ENCODE measurements around the gene OLFML2A.

OLFML2A gene

GRCh38 chr9:124741662-124742061 lies 35.3 kb upstream of the OLFML2A start:
- Histone ChIP-seq H3K9me3 (ENCODE audit: control insufficient read depth, insufficient read depth, low read depth, low read length) (no peaks in the 10 kb centered on the region), H3K4me1 (ENCODE audit: control insufficient read depth, insufficient read depth, low read length) (peaks cover 2% of the 10 kb centered on the region; the same call in 1 of the 2 replicates), H3K27ac (ENCODE audit: extremely low read depth, low read depth, low read length) (no peak overlapping the region), H3K4me3 (ENCODE audit: low read depth, low read length) (no peak overlapping the region), H3K36me3 (ENCODE audit: control insufficient read depth in 2 of 2, insufficient read depth in 1 of 2, low read length in 2 of 2) (no peaks in the 10 kb centered on the region)
- TF ChIP-seq ZNF544 (tag by site-specific recombination; IDR thresholded peaks at IDR 0.05) (no peak), OSR2 (tag by site-specific recombination; IDR thresholded peaks at IDR 0.05) (peak; percentile 47; the same call in 1 of the 2 replicates), ZNF629 (tag by site-specific recombination; IDR thresholded peaks at IDR 0.05) (0 out of 2 replicates have a peak, but pooled peaks have one; percentile 15), ZNF585B (tag by site-specific recombination; IDR thresholded peaks at IDR 0.05) (no peak), ZBTB17 (tag by site-specific recombination; IDR thresholded peaks at IDR 0.05) (peak; percentile 69; the same call in 1 of the 2 replicates)
- ChIA-PET CTCF (interaction anchor here (0.6 to 1.0 kb wide), 2 partner anchors 10 to 21 kb away, joined by 3 read pairs; no protein-coding TSS in a partner anchor), POLR2A (no interaction called here)

GRCh38 chr9:124742940-124743339 lies 34.0 kb upstream of the OLFML2A start:
- ChIA-PET CTCF (interaction anchor here (0.6 to 2.9 kb wide), 14 partner anchors 9 to 351 kb away, joined by 3 to 19 read pairs (median 5); partner anchors contain the start of gene WDR38), POLR2A (interaction anchor here (0.6 to 1.4 kb wide), 3 partner anchors 11 to 119 kb away, joined by 3 to 10 read pairs (median 3); partner anchors contain the start of genes ARPC5L and RPL35)
- no peak overlapping the region for H3K27ac ChIP-seq (ENCODE audit: extremely low read depth, low read depth, low read length)
- H3K4me1 ChIP-seq (ENCODE audit: control insufficient read depth, insufficient read depth, low read length), result peaks cover 2% of the 10 kb centered on the region; the same call in 1 of the 2 replicates
- H3K36me3 ChIP-seq (ENCODE audit: control insufficient read depth in 2 of 2, insufficient read depth in 1 of 2, low read length in 2 of 2), result no peaks in the 10 kb centered on the region
- TF ChIP-seq ZNF555 (tag by site-specific recombination; conservative IDR thresholded peaks at IDR 0.05), result no peak
- TF ChIP-seq GFI1B (tag by site-specific recombination; IDR thresholded peaks at IDR 0.05), result no peak
- TF ChIP-seq ZSCAN30 (tag by site-specific recombination; IDR thresholded peaks at IDR 0.05), result no peak
- TF ChIP-seq ZNF394 (tag by site-specific recombination; IDR thresholded peaks at IDR 0.05; ENCODE audit: borderline replicate concordance), result no peak
- H3K9me3 ChIP-seq (ENCODE audit: control insufficient read depth, insufficient read depth, low read depth, low read length), result no peaks in the 10 kb centered on the region
- H3K4me3 ChIP-seq (ENCODE audit: low read depth, low read length), result no peak overlapping the region

- Histone ChIP-seq H3K4me3 (ENCODE audit: low read depth, low read length) (no peak overlapping the region), H3K9me3 (ENCODE audit: control insufficient read depth, insufficient read depth, low read depth, low read length) (no peaks in the 10 kb centered on the region), H3K36me3 (ENCODE audit: control insufficient read depth in 2 of 2, insufficient read depth in 1 of 2, low read length in 2 of 2) (no peaks in the 10 kb centered on the region), H3K4me1 (ENCODE audit: control insufficient read depth, insufficient read depth, low read length) (peaks cover 2% of the 10 kb centered on the region; the same call in 1 of the 2 replicates), H3K27ac (ENCODE audit: extremely low read depth, low read depth, low read length) (no peak overlapping the region)
- CTCF ChIA-PET, result interaction anchor here (0.6 to 2.9 kb wide), 15 partner anchors 8 to 352 kb away, joined by 3 to 19 read pairs (median 4); partner anchors contain the start of gene WDR38
- TF ChIP-seq ZFP69B (tag by site-specific recombination; IDR thresholded peaks at IDR 0.05) (no peak), PRDM6 (tag by site-specific recombination; IDR thresholded peaks at IDR 0.05) (peak; percentile 68)
- POLR2A ChIA-PET, result interaction anchor here (0.6 to 1.4 kb wide), 3 partner anchors 26 to 118 kb away, joined by 3 to 10 read pairs (median 3); partner anchors contain the start of genes ARPC5L and RPL35
Measured at GRCh38 chr9:124743686-124744348, 33.1 kb upstream of the OLFML2A start.

- POLR2A ChIA-PET, result no interaction called here
- H3K27ac ChIP-seq (ENCODE audit: extremely low read depth, low read depth, low read length), result no peak overlapping the region
- CTCF ChIA-PET, result no interaction called here
- H3K36me3 ChIP-seq (ENCODE audit: control insufficient read depth in 2 of 2, insufficient read depth in 1 of 2, low read length in 2 of 2), result no peaks in the 10 kb centered on the region
- H3K9me3 ChIP-seq (ENCODE audit: control insufficient read depth, insufficient read depth, low read depth, low read length), result no peaks in the 10 kb centered on the region
- H3K4me3 ChIP-seq (ENCODE audit: low read depth, low read length), result no peak overlapping the region
- H3K4me1 ChIP-seq (ENCODE audit: control insufficient read depth, insufficient read depth, low read length), result 0 out of 2 replicates have a peak, but pooled peaks cover 2% of the 10 kb centered on the region
- TF ChIP-seq PRDM1 (tag by site-specific recombination; IDR thresholded peaks at IDR 0.05) (peak; percentile 79; the same call in 1 of the 2 replicates), ZNF548 (tag by site-specific recombination; IDR thresholded peaks at IDR 0.05) (no peak), ZBTB17 (tag by site-specific recombination; IDR thresholded peaks at IDR 0.05) (peak; percentile 35; the same call in 1 of the 2 replicates)
Measured at GRCh38 chr9:124747065-124747464, 29.9 kb upstream of the OLFML2A start.

Measured in HEK293 (cell line).